NAMALWA (cell line): ENCODE measurements around the gene CAMK2A.

Experiments
- DNase-seq: peaks from one replicate; pipeline ENCODE4 v3.0.0-alpha.2; 2015; ENCODE audit warnings: low spot score

CAMK2A gene

GRCh38 chr5:150184990-150185912 is 104.3 kb downstream of the CAMK2A start:
- no peak for DNase-seq

- no peak for DNase-seq
Observed at GRCh38 chr5:150184006-150184405, 105.6 kb downstream of the CAMK2A start.

GRCh38 chr5:150183436-150183835 is 106.1 kb downstream of the CAMK2A start:
- no peak for DNase-seq

GRCh38 chr5:150182774-150183173 is 106.8 kb downstream of the CAMK2A start:
- no peak for DNase-seq

- DNase-seq: no peak
Observed at GRCh38 chr5:150181766-150182545, 107.6 kb downstream of the CAMK2A start.

- no peak for DNase-seq
Observed at GRCh38 chr5:150181027-150181426, 108.5 kb downstream of the CAMK2A start.

- no peak for DNase-seq
Observed at GRCh38 chr5:150180241-150181026, 109.1 kb downstream of the CAMK2A start.

GRCh38 chr5:150179019-150179620 is 110.5 kb downstream of the CAMK2A start:
- no peak for DNase-seq

- no peak for DNase-seq
Observed at GRCh38 chr5:150178262-150178661, 111.3 kb downstream of the CAMK2A start.

- DNase-seq: no peak
Observed at GRCh38 chr5:150177721-150178120, 111.9 kb downstream of the CAMK2A start.

- DNase-seq: no peak
Observed at GRCh38 chr5:150176745-150177477, 112.7 kb downstream of the CAMK2A start.

- peak; percentile 49 for DNase-seq
Observed at GRCh38 chr5:150175536-150175935, 114.0 kb downstream of the CAMK2A start.

- DNase-seq: no peak
Observed at GRCh38 chr5:150175076-150175475, 114.5 kb downstream of the CAMK2A start.

- no peak for DNase-seq
Observed at GRCh38 chr5:150174285-150174684, 115.3 kb downstream of the CAMK2A start.

- no peak for DNase-seq
Observed at GRCh38 chr5:150173161-150173560, 116.4 kb downstream of the CAMK2A start.

- DNase-seq: no peak
Observed at GRCh38 chr5:150172556-150172955, 117.0 kb downstream of the CAMK2A start.

- no peak for DNase-seq
Observed at GRCh38 chr5:150172145-150172544, 117.4 kb downstream of the CAMK2A start.
